Stimulated activated CD4-positive, alpha-beta T cell treated with anti-CD3 and anti-CD28 coated beads, Interleukin-15, amount 100 ng/mL, for 1 hour (primary cell): ENCODE measurements around the gene ZNF511.

Source experiments
- DNase-seq, 2 donors: peaks; one replicate each; pipeline ENCODE4 v3.0.0-alpha.2; 2020; ENCODE audit warnings: low read depth in 1 of 2, low spot score in 1 of 2

ZNF511 gene

GRCh38 chr10:133274751-133275683 is 33.7 kb upstream of the ZNF511 start:
- DNase-seq, result peak; percentile 54 to 76

GRCh38 chr10:133275684-133276092 is 33.0 kb upstream of the ZNF511 start:
- DNase-seq, result no peak

GRCh38 chr10:133276100-133276434 is 32.6 kb upstream of the ZNF511 start:
- DNase-seq, result no peak

GRCh38 chr10:133276435-133277201 is 32.1 kb upstream of the ZNF511 start, which contains the start of gene ADAM8:
TSS of gene ADAM8 (minus strand) at chr10:133276868. CDS start at chr10:133276817, 51 bp downstream.
- DNase-seq, result peak; percentile 45 to 62

DNA sequence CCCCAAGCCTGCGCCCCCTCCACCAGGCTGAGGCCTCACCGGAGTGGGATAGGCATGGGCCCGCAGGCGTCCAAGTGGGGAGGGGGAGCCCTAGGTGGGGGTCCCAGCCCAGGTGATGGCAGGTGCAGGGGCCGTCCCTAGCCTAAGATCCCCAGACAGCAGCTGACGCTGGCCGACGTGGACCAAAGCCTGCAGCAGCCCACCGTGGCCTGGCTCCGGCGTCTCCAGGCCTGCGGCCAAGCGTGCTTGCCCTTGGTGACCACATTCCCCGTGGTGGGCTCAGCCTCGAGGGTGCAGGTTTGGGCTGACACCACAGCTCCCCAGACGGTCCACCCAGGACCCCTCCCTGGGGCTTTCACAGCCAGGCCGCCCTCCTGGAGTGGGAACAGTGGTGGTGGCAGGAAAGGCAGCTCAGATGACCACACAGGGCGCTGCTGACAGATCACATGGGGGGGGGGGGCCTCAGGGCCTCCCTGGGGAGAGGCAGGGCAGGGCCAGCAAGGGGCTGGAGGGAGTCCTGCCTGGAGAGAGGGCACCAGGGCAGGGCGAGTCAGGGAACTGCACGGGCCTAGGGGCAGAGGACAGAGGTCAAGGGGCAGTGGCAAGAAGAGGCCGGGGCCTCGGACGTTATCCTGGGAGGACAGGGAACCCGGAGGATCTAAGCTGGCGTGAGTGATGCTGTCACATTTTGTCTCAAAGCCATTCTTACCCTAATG is 31.3 kb upstream of the ZNF511 start:
- DNase-seq, result no peak

GRCh38 chr10:133277993-133278576 is 30.6 kb upstream of the ZNF511 start:
- DNase-seq, result no peak

DNA sequence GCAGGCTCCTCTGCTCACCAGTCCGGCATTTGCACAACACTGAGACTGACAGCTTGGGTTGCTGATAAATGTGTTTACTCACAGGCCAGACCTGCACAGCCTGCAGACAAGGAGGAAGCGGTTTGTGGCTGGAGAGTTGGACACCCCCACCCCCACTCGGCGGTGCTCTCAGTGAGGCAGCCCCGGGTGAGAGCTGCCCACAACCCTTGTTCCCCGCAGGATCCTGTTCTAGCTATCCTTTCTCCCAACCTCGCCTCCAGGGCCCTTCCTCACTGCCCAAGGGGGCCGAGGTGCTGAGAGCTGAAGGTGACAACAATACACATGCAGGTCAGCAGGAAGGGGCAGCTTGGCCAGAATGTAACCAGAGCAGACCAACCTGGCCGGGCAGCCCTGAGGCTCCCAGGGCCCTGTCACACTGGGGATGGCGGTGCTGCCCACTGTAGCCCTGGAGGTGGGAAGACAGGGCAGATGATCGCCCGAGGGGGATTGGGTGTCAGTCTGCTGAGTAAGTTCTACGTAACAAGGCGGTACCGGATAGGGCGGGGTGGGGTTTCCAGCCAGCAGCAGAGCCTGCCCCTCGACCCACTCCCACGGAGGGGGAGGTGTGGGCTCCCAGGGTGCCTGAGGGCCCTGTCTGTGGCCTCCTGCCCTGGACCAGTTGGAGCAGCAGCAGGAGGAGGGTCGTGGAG is 30.0 kb upstream of the ZNF511 start:
- no peak for DNase-seq

- DNase-seq, result no peak
Observed at GRCh38 chr10:133279326-133280226, 29.1 kb upstream of the ZNF511 start.

GRCh38 chr10:133280391-133281059 is 28.2 kb upstream of the ZNF511 start:
- no peak for DNase-seq

DNA sequence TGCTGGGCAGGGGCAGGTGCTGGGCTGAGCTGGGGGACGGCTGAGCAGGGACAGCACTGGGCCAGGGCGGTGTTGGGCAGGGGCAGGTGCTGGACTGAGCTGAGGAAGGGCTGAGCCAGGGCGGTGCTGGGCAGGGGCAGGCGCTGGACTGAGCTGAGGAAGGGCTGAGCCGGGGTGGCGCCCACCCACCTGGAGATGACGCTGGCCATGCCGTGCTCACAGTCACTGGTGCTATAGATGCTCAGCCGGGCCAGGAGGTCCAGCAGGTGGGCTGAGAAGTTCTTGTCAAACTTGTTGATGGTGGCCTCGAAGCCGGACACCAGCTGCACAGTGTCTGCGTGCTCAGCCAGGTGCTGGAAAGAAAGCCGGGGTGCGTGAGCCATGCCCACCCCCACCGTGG is 27.6 kb upstream of the ZNF511 start:
- no peak for DNase-seq

DNA sequence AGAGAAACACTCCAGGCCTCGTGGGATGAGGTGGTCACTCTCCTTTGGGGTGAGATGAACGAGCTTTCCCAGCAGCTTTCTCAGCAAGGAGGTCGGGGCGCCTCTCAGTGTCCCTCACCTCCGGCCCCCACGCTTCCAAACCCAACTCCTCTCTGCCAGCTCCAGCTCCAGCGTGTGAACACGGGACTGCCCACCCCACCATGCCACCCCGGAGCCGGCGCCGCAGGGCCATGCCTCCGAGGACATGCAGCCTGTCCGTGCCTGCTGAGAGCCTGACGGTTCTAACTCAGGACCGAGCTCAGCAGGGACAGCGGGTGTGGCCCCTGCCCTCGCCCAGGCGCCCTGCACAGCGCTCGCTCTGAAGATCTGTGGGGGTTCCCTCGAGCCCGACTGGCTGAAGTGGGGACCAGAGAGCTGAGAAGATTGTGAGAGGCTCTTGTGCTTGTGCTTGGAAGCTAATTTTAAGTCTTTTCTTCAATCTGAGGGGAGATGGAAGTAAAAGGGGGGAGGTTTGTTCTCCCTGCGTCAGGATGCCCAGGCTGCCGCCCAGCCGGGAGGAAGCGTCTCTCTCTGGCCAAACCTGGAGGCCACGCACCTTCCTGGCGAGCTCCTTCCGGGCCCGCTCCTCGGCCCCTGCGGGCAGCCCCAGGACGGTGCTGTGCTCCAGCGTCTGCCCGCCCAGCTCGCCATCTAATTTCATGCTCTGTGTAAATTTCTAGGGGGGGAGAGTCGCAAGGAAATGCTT is 26.9 kb upstream of the ZNF511 start:
- DNase-seq, result no peak

- no peak for DNase-seq
Observed at GRCh38 chr10:133282846-133283390, 25.8 kb upstream of the ZNF511 start.

- no peak for DNase-seq
Observed at GRCh38 chr10:133283931-133284330, 24.8 kb upstream of the ZNF511 start.

DNA sequence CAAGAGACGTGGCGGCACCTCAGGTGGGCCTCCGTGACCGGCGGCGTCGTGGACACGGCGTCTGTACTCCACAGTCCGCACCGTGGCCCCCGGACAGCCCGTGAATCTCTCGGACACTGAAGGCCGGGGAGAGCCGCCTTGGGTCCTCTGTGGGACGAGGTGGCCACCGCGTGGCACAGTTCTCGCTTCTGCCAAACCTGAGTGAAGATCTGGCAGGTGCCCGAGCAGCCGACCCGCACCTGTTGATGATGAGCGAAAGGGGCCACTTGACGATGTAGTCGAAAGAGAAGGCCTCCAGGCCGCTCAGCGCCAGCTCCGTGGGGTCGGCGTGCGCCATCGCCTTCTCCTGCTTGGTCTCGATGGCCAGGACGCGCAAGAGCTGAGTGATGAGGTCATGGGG is 23.5 kb upstream of the ZNF511 start:
- DNase-seq, result no peak

- DNase-seq, result no peak
Observed at GRCh38 chr10:133286366-133286765, 22.3 kb upstream of the ZNF511 start.

DNA sequence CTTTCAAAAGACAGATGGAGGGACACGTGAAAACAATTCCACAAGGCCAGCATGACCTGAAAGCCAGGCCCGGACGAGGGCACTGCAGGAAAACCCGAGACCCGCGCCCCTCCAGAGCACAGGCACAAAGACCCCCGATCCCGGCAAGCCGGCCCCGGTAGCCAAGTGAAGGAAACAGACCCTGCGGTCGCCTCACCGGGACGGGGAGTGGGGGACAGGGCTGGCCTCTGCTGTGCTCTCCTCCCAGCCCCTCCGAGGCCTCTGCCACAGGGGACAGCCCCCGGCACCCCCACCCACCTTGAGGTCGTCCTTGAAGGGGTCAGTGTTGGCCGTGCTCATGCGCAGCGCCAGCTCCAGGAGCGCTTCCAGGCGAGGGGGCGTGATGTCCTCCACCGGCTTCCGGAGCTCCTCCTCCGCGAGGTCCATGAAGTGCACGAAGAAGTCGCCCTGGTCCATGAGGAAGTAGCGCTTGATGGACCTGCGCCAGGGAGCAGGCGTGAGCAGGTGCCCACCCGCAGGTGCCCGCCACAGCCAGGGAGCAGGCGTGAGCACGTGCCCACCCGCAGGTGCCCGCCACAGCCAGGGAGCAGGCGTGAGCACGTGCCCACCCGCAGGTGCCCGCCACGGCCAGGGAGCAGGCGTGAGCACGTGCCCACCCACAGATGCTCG is 20.7 kb upstream of the ZNF511 start:
- DNase-seq, result no peak

GRCh38 chr10:133289761-133290160 is 19.0 kb upstream of the ZNF511 start:
- no peak for DNase-seq
